ENCODE data around the gene AOAH. TPM values are rescaled to one million over a fixed set of nuclear protein-coding genes. Genes with fewer than 3 reads are reported as not detected.

Gene AOAH
- total and polyA plus RNA-seq, 2 donors (not counting 3 experiments of a cell fraction or from before 2014, with no cell fraction given) = not detected

DNA sequence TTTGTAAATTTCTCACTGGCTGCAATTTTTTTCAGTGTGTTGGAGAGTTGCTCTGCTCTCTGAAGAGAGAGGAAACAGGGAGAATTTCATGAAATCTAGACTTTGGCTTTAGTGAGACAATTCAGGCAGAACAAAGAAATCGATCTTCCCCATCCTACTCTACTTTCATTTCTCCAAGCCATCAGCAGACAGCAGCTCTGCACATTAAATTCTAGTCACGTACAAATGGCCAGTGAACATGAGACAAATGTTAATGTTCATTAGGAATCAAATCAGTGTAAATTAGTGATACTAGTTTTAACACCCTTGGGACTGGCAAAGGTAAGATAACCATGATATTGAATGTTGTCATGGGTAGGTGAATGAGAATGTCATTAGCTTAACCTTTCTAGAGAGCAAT, 193.8 kb downstream of the AOAH start:
- H3K4me1 ChIP-seq (ENCODE audit: control insufficient read depth, extremely low read depth, insufficient read depth, low read length) = peaks cover 11% of the 10 kb centered on the region
- BruUV-seq (replicated peaks) = no TSS peak
- no peak for DNase-seq (ENCODE audit: low read depth, low spot score)
- intact Hi-C loops (cut with micrococcal nuclease) = no loop called here
- no peaks in the 10 kb centered on the region for H3K36me3 ChIP-seq (ENCODE audit: control insufficient read depth in 2 of 2, extremely low read depth in 1 of 2, insufficient read depth in 2 of 2, low read length in 2 of 2)
- peaks cover 0 to 3% of the 10 kb centered on the region in 2 experiments for H3K27me3 ChIP-seq (ENCODE audit: control insufficient read depth in 2 of 2, insufficient read depth in 2 of 2, low read length in 2 of 2)
- POLR2A ChIA-PET = no interaction called here
- H4K20me1 ChIP-seq (replicated peaks; ENCODE audit: control insufficient read depth, extremely low read depth, insufficient read depth, low read length) = no peaks in the 10 kb centered on the region
- no peaks in the 10 kb centered on the region for H3K79me2 ChIP-seq (ENCODE audit: control insufficient read depth, insufficient read depth, low read length)
- H3K9me3 ChIP-seq (replicated peaks; ENCODE audit: control insufficient read depth, insufficient read depth, low read length) = no peaks in the 10 kb centered on the region
- H3K9me1 ChIP-seq (replicated peaks; ENCODE audit: control insufficient read depth, extremely low read depth, insufficient read depth, low read length) = no peaks in the 10 kb centered on the region
- H3K9ac ChIP-seq (replicated peaks; ENCODE audit: extremely low read depth, insufficient read depth, low read length) = no peak overlapping the region
- CTCF ChIA-PET = no interaction called here
- dilution Hi-C loops (cut with MboI; ENCODE audit: extremely low pct_ligation_motif_present, low sequenced_read_pairs) = no loop called here
- H2AFZ ChIP-seq (ENCODE audit: low read depth, low read length) = no peak overlapping the region
- no peak for FAIRE-seq
- H3K4me3 ChIP-seq (replicated peaks in 1 of 3; ENCODE audit: insufficient read depth in 1 of 3, low read depth in 1 of 3, low read length in 3 of 3) = no peak overlapping the region
- TF ChIP-seq JUN (IDR thresholded peaks at IDR 0.05; ENCODE audit: borderline replicate concordance, insufficient read depth, insufficient read length, low read depth) (no peak), FOS (IDR thresholded peaks at IDR 0.05; ENCODE audit: borderline replicate concordance, insufficient read depth, low read length) (no peak), MYC (IDR thresholded peaks at IDR 0.05; ENCODE audit: low read depth, low read length) (no peak), EZH2 (IDR thresholded peaks at IDR 0.05; ENCODE audit: borderline replicate concordance, low read depth, low read length, severe bottlenecking) (no peak), POLR2AphosphoS5 (IDR thresholded peaks at IDR 0.05; ENCODE audit: insufficient read depth, low read depth, low read length) (no peak), POLR2A (IDR thresholded peaks at IDR 0.05; ENCODE audit: low read depth, low read length) (no peak), GATA2 (IDR thresholded peaks at IDR 0.05; ENCODE audit: insufficient read depth, insufficient read length, low read depth, low read length) (no peak)
- TF ChIP-seq, protein P1, sequence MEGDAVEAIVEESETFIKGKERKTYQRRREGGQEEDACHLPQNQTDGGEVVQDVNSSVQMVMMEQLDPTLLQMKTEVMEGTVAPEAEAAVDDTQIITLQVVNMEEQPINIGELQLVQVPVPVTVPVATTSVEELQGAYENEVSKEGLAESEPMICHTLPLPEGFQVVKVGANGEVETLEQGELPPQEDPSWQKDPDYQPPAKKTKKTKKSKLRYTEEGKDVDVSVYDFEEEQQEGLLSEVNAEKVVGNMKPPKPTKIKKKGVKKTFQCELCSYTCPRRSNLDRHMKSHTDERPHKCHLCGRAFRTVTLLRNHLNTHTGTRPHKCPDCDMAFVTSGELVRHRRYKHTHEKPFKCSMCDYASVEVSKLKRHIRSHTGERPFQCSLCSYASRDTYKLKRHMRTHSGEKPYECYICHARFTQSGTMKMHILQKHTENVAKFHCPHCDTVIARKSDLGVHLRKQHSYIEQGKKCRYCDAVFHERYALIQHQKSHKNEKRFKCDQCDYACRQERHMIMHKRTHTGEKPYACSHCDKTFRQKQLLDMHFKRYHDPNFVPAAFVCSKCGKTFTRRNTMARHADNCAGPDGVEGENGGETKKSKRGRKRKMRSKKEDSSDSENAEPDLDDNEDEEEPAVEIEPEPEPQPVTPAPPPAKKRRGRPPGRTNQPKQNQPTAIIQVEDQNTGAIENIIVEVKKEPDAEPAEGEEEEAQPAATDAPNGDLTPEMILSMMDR (IDR thresholded peaks at IDR 0.05; ENCODE audit: extremely low read depth in 1 of 2, insufficient read depth in 1 of 2, low read depth in 1 of 2, low read length in 2 of 2) = no peak
- TF ChIP-seq, protein P2, sequence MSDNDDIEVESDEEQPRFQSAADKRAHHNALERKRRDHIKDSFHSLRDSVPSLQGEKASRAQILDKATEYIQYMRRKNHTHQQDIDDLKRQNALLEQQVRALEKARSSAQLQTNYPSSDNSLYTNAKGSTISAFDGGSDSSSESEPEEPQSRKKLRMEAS (IDR thresholded peaks at IDR 0.05; ENCODE audit: insufficient read depth, insufficient read length) = no peak
- no peak overlapping the region for H3K4me2 ChIP-seq (ENCODE audit: insufficient read depth, low read length)
- no peak overlapping the region for H3K27ac ChIP-seq (ENCODE audit: insufficient read depth, low read depth, low read length)

Measured in endothelial cell of umbilical vein (primary cell).